HepG2 (cell line): ENCODE data around the gene LCN2. TPM values are rescaled to one million over a fixed set of nuclear protein-coding genes. Genes with fewer than 3 reads are reported as not detected.
A peak's percentile ranks its signal among the peaks of the same experiment; 100 is the strongest.

Experiments used
- IKZF4 ChIP-seq: sonication (generic); formaldehyde crosslinking; IDR thresholded peaks from 2 replicates; pipeline ENCODE4 v1.5.1; 2020; ENCODE audit warnings: borderline replicate concordance, mild to moderate bottlenecking, low read depth, missing genetic modification reagents; ENCODE audit errors: not compliant biosample characterization
- ISX ChIP-seq: sonication (generic); formaldehyde crosslinking; conservative IDR thresholded peaks from 2 replicates; pipeline ENCODE4 v1.5.0; 2020; ENCODE audit warnings: missing genetic modification reagents
- NFIC ChIP-seq: IDR thresholded peaks from 2 replicates; pipeline ENCODE4 v1.6.1; 2012; ENCODE audit warnings: mild to moderate bottlenecking, low read length, inconsistent platforms
- NFRKB ChIP-seq: fragments of 450-650 bp; IDR thresholded peaks from 2 replicates; pipeline ENCODE4 v1.6.1; 2017
- TBL1XR1 ChIP-seq: fragments of 150-350 bp; IDR thresholded peaks from 2 replicates; pipeline ENCODE4 v1.6.1; 2014; ENCODE audit warnings: borderline replicate concordance, low read length; ENCODE audit not compliant: partially characterized antibody
- TBP ChIP-seq: sonication (generic); formaldehyde crosslinking; IDR thresholded peaks from 2 replicates; pipeline ENCODE4 v1.5.0; 2020; ENCODE audit warnings: missing genetic modification reagents
- ZFP36L2 ChIP-seq: sonication (generic); formaldehyde crosslinking; IDR thresholded peaks from 2 replicates; pipeline ENCODE4 v1.4.0; 2020; ENCODE audit warnings: missing genetic modification reagents
- ZFP90 ChIP-seq: sonication (generic); formaldehyde crosslinking; IDR thresholded peaks from 2 replicates; pipeline ENCODE4 v1.8.0; 2022; ENCODE audit warnings: missing genetic modification reagents, mild to moderate bottlenecking, inconsistent platforms, borderline replicate concordance
- ZKSCAN5 ChIP-seq: sonication (generic); formaldehyde crosslinking; IDR thresholded peaks from 2 replicates; pipeline ENCODE4 v1.5.1; 2020; ENCODE audit warnings: mild to moderate bottlenecking, missing genetic modification reagents
- ZNF468 ChIP-seq: sonication (generic); formaldehyde crosslinking; IDR thresholded peaks from 2 replicates; pipeline ENCODE4 v1.8.0; 2022; ENCODE audit warnings: mild to moderate bottlenecking, moderate library complexity, missing genetic modification reagents
- ZNF670 ChIP-seq: sonication (generic); formaldehyde crosslinking; IDR thresholded peaks from 2 replicates; pipeline ENCODE4 v1.8.0; 2022; ENCODE audit warnings: mild to moderate bottlenecking, missing genetic modification reagents, borderline replicate concordance
- ZNF737 ChIP-seq: sonication (generic); formaldehyde crosslinking; IDR thresholded peaks from 2 replicates; pipeline ENCODE4 v1.5.0; 2020; ENCODE audit warnings: missing genetic modification reagents, mild to moderate bottlenecking, borderline replicate concordance
- ZNF839 ChIP-seq: sonication (generic); formaldehyde crosslinking; IDR thresholded peaks from 2 replicates; pipeline ENCODE4 v1.4.0; 2020; ENCODE audit warnings: missing genetic modification reagents, mild to moderate bottlenecking, borderline replicate concordance
- polyA plus RNA-seq, 8 experiments: library from polyadenylated mRNA; depleted of rRNA in 3 of 8; stranded (reverse) in 7 of 8; unstranded in 1 of 8; fragments of >200 nt; fragmentation: Illumina TruSeq in 4 of 8; extraction: Trizol in 4 of 8; gene quantifications; 2 replicates each; pipeline versions ENCODE4 v1.2.1 to v1.2.3, GENCODE V29; 2011 to 2016; ENCODE audit warnings: low read depth in 4 of 8, missing spikeins in 1 of 8, mixed read lengths in 1 of 8; ENCODE audit not compliant: insufficient read depth in 1 of 8
- total RNA-seq, 5 experiments: library from RNA; depleted of rRNA; stranded (reverse); fragments of >200 nt; fragmentation: Illumina TruSeq; extraction: Trizol; gene quantifications; 2 replicates each; pipeline ENCODE4 v1.2.3, GENCODE V29; 2016; ENCODE audit warnings: low read depth in 1 of 5
- TF ChIP-seq, protein P1 (sequence below): sonication (generic); formaldehyde crosslinking; IDR thresholded peaks from 2 replicates; pipeline ENCODE4 v1.5.1; 2020; ENCODE audit warnings: missing genetic modification reagents, mild to moderate bottlenecking, borderline replicate concordance
- TF ChIP-seq, protein P2 (sequence below): sonication (generic); formaldehyde crosslinking; IDR thresholded peaks from 2 replicates; pipeline ENCODE4 v1.5.0; 2020; ENCODE audit warnings: missing genetic modification reagents
- TF ChIP-seq, protein P3 (sequence below): IDR thresholded peaks from 2 replicates; pipeline ENCODE4 v1.6.1; 2016; ENCODE audit warnings: low read depth, borderline replicate concordance
- TF ChIP-seq, protein P4 (sequence below): sonication (generic); formaldehyde crosslinking; IDR thresholded peaks from 2 replicates; pipeline ENCODE4 v1.4.0; 2020; ENCODE audit warnings: missing genetic modification reagents
- TF ChIP-seq, protein P5 (sequence below): sonication (generic); formaldehyde crosslinking; IDR thresholded peaks from 2 replicates; pipeline ENCODE4 v1.5.1; 2020; ENCODE audit warnings: missing genetic modification reagents, mild to moderate bottlenecking, borderline replicate concordance
- TF ChIP-seq, protein P6 (sequence below): sonication (generic); formaldehyde crosslinking; IDR thresholded peaks from 2 replicates; pipeline ENCODE4 v1.8.0; 2022; ENCODE audit warnings: mild to moderate bottlenecking, missing genetic modification reagents, moderate library complexity
- TF ChIP-seq, protein P7 (sequence below): sonication (generic); formaldehyde crosslinking; IDR thresholded peaks from 2 replicates; pipeline ENCODE4 v1.8.1; 2023; ENCODE audit warnings: mild to moderate bottlenecking, missing genetic modification reagents, borderline replicate concordance

Gene LCN2
- total and polyA plus RNA-seq, 2 of the 13 experiments (the other 11 are each of a cell fraction or from before 2014, with no cell fraction given), result 0.38 to 1.4 TPM

DNA sequence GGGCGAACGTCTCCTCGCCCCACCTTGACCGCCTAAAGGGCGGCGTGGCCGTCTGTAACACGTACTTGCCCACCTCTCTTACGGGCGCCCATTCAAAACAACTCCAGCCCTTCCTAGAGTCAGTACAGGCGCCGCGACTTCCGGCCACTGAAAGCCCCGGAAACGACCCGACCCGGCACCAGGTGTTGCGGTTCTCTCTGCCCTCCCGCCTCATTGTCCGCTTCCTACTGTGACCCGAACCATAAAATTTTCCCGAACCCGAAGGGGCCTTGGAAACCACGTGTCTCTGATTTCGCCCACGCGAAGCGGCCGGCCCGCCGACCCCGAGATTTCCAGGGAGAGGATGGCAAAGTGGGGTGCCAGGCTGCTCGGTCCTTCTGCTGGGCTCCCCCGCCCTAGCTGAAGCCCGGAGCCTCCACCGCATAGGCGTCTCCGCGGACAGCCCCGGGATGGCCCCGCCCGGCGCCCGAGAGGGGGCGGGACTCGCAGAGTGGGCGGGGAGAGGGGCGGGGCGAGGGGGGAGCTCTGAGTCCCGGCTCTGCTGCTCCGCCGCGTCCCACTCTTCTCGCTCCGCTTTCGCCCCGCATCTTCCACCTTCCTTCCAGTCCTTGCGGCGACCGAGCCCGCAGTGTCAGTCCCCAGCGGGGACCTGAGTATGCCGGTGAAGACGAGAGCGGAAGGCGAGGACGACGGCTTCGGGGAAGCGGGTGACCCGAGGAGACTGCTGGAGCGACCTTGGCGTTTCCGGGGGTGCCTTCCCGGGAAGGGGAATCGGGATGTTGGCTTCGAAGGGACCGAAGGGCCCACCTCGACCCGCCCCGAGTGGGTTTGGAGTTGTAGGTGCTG is 21.0 kb upstream of the LCN2 start (continued):
- TF ChIP-seq, protein P1, sequence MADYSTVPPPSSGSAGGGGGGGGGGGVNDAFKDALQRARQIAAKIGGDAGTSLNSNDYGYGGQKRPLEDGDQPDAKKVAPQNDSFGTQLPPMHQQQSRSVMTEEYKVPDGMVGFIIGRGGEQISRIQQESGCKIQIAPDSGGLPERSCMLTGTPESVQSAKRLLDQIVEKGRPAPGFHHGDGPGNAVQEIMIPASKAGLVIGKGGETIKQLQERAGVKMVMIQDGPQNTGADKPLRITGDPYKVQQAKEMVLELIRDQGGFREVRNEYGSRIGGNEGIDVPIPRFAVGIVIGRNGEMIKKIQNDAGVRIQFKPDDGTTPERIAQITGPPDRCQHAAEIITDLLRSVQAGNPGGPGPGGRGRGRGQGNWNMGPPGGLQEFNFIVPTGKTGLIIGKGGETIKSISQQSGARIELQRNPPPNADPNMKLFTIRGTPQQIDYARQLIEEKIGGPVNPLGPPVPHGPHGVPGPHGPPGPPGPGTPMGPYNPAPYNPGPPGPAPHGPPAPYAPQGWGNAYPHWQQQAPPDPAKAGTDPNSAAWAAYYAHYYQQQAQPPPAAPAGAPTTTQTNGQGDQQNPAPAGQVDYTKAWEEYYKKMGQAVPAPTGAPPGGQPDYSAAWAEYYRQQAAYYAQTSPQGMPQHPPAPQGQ (CRISPR knock-in tag), result no peak
- TF ChIP-seq, protein P2, sequence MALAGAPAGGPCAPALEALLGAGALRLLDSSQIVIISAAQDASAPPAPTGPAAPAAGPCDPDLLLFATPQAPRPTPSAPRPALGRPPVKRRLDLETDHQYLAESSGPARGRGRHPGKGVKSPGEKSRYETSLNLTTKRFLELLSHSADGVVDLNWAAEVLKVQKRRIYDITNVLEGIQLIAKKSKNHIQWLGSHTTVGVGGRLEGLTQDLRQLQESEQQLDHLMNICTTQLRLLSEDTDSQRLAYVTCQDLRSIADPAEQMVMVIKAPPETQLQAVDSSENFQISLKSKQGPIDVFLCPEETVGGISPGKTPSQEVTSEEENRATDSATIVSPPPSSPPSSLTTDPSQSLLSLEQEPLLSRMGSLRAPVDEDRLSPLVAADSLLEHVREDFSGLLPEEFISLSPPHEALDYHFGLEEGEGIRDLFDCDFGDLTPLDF (CRISPR knock-in tag), result peak; percentile 49
- TF ChIP-seq ZNF839 (CRISPR knock-in tag) (0 out of 2 replicates have a peak, but pooled peaks have one; percentile 59), NFIC (no peak), ISX (no peak), TBL1XR1 (no peak), ZFP90 (peak; percentile 65; the same call in 1 of the 2 replicates), ZNF670 (CRISPR knock-in tag) (peak; percentile 79), IKZF4 (peak; percentile 67), ZNF737 (CRISPR knock-in tag) (no peak), ZFP36L2 (CRISPR knock-in tag) (no peak), ZNF468 (CRISPR knock-in tag) (no peak), TBP (CRISPR knock-in tag) (no peak), NFRKB (no peak), ZKSCAN5 (CRISPR knock-in tag) (no peak)
- TF ChIP-seq, protein P3, sequence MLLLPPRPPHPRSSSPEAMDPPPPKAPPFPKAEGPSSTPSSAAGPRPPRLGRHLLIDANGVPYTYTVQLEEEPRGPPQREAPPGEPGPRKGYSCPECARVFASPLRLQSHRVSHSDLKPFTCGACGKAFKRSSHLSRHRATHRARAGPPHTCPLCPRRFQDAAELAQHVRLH, result peak; percentile 42; the same call in 1 of the 2 replicates
- TF ChIP-seq, protein P4, sequence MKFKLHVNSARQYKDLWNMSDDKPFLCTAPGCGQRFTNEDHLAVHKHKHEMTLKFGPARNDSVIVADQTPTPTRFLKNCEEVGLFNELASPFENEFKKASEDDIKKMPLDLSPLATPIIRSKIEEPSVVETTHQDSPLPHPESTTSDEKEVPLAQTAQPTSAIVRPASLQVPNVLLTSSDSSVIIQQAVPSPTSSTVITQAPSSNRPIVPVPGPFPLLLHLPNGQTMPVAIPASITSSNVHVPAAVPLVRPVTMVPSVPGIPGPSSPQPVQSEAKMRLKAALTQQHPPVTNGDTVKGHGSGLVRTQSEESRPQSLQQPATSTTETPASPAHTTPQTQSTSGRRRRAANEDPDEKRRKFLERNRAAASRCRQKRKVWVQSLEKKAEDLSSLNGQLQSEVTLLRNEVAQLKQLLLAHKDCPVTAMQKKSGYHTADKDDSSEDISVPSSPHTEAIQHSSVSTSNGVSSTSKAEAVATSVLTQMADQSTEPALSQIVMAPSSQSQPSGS (CRISPR knock-in tag), result no peak; the same call in 1 of the 2 replicates
- TF ChIP-seq, protein P5, sequence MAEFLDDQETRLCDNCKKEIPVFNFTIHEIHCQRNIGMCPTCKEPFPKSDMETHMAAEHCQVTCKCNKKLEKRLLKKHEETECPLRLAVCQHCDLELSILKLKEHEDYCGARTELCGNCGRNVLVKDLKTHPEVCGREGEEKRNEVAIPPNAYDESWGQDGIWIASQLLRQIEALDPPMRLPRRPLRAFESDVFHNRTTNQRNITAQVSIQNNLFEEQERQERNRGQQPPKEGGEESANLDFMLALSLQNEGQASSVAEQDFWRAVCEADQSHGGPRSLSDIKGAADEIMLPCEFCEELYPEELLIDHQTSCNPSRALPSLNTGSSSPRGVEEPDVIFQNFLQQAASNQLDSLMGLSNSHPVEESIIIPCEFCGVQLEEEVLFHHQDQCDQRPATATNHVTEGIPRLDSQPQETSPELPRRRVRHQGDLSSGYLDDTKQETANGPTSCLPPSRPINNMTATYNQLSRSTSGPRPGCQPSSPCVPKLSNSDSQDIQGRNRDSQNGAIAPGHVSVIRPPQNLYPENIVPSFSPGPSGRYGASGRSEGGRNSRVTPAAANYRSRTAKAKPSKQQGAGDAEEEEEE (CRISPR knock-in tag), result no peak
- TF ChIP-seq, protein P6, sequence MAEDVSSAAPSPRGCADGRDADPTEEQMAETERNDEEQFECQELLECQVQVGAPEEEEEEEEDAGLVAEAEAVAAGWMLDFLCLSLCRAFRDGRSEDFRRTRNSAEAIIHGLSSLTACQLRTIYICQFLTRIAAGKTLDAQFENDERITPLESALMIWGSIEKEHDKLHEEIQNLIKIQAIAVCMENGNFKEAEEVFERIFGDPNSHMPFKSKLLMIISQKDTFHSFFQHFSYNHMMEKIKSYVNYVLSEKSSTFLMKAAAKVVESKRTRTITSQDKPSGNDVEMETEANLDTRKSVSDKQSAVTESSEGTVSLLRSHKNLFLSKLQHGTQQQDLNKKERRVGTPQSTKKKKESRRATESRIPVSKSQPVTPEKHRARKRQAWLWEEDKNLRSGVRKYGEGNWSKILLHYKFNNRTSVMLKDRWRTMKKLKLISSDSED, result no peak
- TF ChIP-seq, protein P7, sequence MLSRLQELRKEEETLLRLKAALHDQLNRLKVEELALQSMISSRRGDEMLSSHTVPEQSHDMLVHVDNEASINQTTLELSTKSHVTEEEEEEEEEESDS (CRISPR knock-in tag), result no peak
